ENCODE data around the gene EPHB2.
"Not testable (repeated sequence)": the region's sequence is repeated elsewhere in the genome, so short reads cannot be mapped to it uniquely, and the experiment has no call there.

Gene EPHB2

GRCh38 chr1:22830041-22830566 lies 119.5 kb downstream of the EPHB2 start:
- no peak for DNase-seq (ENCODE audit: insufficient read length, low spot score)
- no peak for TF ChIP-seq SPI1 (IDR thresholded peaks at IDR 0.05; ENCODE audit: low read depth, low read length)
- FAIRE-seq: no peak

- FAIRE-seq (no peak), DNase-seq (ENCODE audit: insufficient read length, low spot score) (no peak)
- TF ChIP-seq PAX5 (IDR thresholded peaks at IDR 0.05; ENCODE audit: insufficient read depth, low read length, severe bottlenecking) (no peak), POLR2A (IDR thresholded peaks at IDR 0.05; ENCODE audit: low read depth, low read length) (no peak), POU2F2 (IDR thresholded peaks at IDR 0.05; ENCODE audit: low read depth, low read length) (no peak), POLR2AphosphoS5 (IDR thresholded peaks at IDR 0.05; ENCODE audit: low read depth, low read length) (no peak), SPI1 (IDR thresholded peaks at IDR 0.05; ENCODE audit: low read depth, low read length) (no peak), TAF1 (IDR thresholded peaks at IDR 0.05; ENCODE audit: low read depth, low read length) (no peak)
Observed at GRCh38 chr1:22830757-22831340, 120.2 kb downstream of the EPHB2 start.

GRCh38 chr1:22831729-22832413 lies 121.2 kb downstream of the EPHB2 start:
- DNase-seq (ENCODE audit: insufficient read length, low spot score) (no peak), FAIRE-seq (no peak)
- TF ChIP-seq POU2F2 (IDR thresholded peaks at IDR 0.05; ENCODE audit: low read depth, low read length) (no peak), POLR2AphosphoS5 (IDR thresholded peaks at IDR 0.05; ENCODE audit: low read depth, low read length) (no peak), POLR2A (IDR thresholded peaks at IDR 0.05; ENCODE audit: low read depth, low read length) (no peak), PAX5 (IDR thresholded peaks at IDR 0.05; ENCODE audit: insufficient read depth, low read length, severe bottlenecking) (no peak), TAF1 (IDR thresholded peaks at IDR 0.05; ENCODE audit: low read depth, low read length) (no peak), SPI1 (IDR thresholded peaks at IDR 0.05; ENCODE audit: low read depth, low read length) (no peak)

- DNase-seq (ENCODE audit: insufficient read length, low spot score): no peak
- FAIRE-seq: no peak
- TF ChIP-seq POLR2AphosphoS5 (IDR thresholded peaks at IDR 0.05; ENCODE audit: low read depth, low read length): no peak
- TF ChIP-seq TAF1 (IDR thresholded peaks at IDR 0.05; ENCODE audit: low read depth, low read length): no peak
- no peak for TF ChIP-seq SPI1 (IDR thresholded peaks at IDR 0.05; ENCODE audit: low read depth, low read length)
- no peak for TF ChIP-seq POU2F2 (IDR thresholded peaks at IDR 0.05; ENCODE audit: low read depth, low read length)
- TF ChIP-seq POLR2A (IDR thresholded peaks at IDR 0.05; ENCODE audit: low read depth, low read length): no peak
- no peak for TF ChIP-seq PAX5 (IDR thresholded peaks at IDR 0.05; ENCODE audit: insufficient read depth, low read length, severe bottlenecking)
Observed at GRCh38 chr1:22832414-22832786, 121.8 kb downstream of the EPHB2 start.

- FAIRE-seq (no peak), DNase-seq (ENCODE audit: insufficient read length, low spot score) (no peak)
- TF ChIP-seq SPI1 (IDR thresholded peaks at IDR 0.05; ENCODE audit: low read depth, low read length): no peak
- no peak for TF ChIP-seq POLR2AphosphoS5 (IDR thresholded peaks at IDR 0.05; ENCODE audit: low read depth, low read length)
- TF ChIP-seq PAX5 (IDR thresholded peaks at IDR 0.05; ENCODE audit: insufficient read depth, low read length, severe bottlenecking): no peak
- TF ChIP-seq POLR2A (IDR thresholded peaks at IDR 0.05; ENCODE audit: low read depth, low read length): no peak
- no peak for TF ChIP-seq POU2F2 (IDR thresholded peaks at IDR 0.05; ENCODE audit: low read depth, low read length)
- TF ChIP-seq TAF1 (IDR thresholded peaks at IDR 0.05; ENCODE audit: low read depth, low read length): no peak
Observed at GRCh38 chr1:22833699-22834098, 123.1 kb downstream of the EPHB2 start.

- DNase-seq (ENCODE audit: insufficient read length, low spot score); FAIRE-seq: not testable (repeated sequence)
Observed at GRCh38 chr1:22834420-22834819, 123.8 kb downstream of the EPHB2 start.

GRCh38 chr1:22835636-22836319 lies 125.1 kb downstream of the EPHB2 start:
- FAIRE-seq (no peak), DNase-seq (ENCODE audit: insufficient read length, low spot score) (no peak)

GRCh38 chr1:22836850-22837249 lies 126.2 kb downstream of the EPHB2 start:
- no peak for FAIRE-seq
- DNase-seq (ENCODE audit: insufficient read length, low spot score): no peak
- TF ChIP-seq POLR2AphosphoS5 (IDR thresholded peaks at IDR 0.05; ENCODE audit: low read depth, low read length) (no peak), SPI1 (IDR thresholded peaks at IDR 0.05; ENCODE audit: low read depth, low read length) (no peak), TAF1 (IDR thresholded peaks at IDR 0.05; ENCODE audit: low read depth, low read length) (no peak), PAX5 (IDR thresholded peaks at IDR 0.05; ENCODE audit: insufficient read depth, low read length, severe bottlenecking) (no peak), POLR2A (IDR thresholded peaks at IDR 0.05; ENCODE audit: low read depth, low read length) (no peak), POU2F2 (IDR thresholded peaks at IDR 0.05; ENCODE audit: low read depth, low read length) (no peak)

More at GRCh38 chr1:22835636-22836319, 125.1 kb downstream of the EPHB2 start:
- TF ChIP-seq SPI1 (IDR thresholded peaks at IDR 0.05; ENCODE audit: low read depth, low read length) (no peak), POLR2AphosphoS5 (IDR thresholded peaks at IDR 0.05; ENCODE audit: low read depth, low read length) (no peak), POU2F2 (IDR thresholded peaks at IDR 0.05; ENCODE audit: low read depth, low read length) (no peak), TAF1 (IDR thresholded peaks at IDR 0.05; ENCODE audit: low read depth, low read length) (no peak), PAX5 (IDR thresholded peaks at IDR 0.05; ENCODE audit: insufficient read depth, low read length, severe bottlenecking) (no peak), POLR2A (IDR thresholded peaks at IDR 0.05; ENCODE audit: low read depth, low read length) (no peak)

- no peak for TF ChIP-seq POLR2A (IDR thresholded peaks at IDR 0.05; ENCODE audit: low read depth, low read length)
- no peak for TF ChIP-seq TAF1 (IDR thresholded peaks at IDR 0.05; ENCODE audit: low read depth, low read length)
- no peak for TF ChIP-seq POU2F2 (IDR thresholded peaks at IDR 0.05; ENCODE audit: low read depth, low read length)
- no peak for TF ChIP-seq SPI1 (IDR thresholded peaks at IDR 0.05; ENCODE audit: low read depth, low read length)
- TF ChIP-seq POLR2AphosphoS5 (IDR thresholded peaks at IDR 0.05; ENCODE audit: low read depth, low read length): no peak
- TF ChIP-seq PAX5 (IDR thresholded peaks at IDR 0.05; ENCODE audit: insufficient read depth, low read length, severe bottlenecking): no peak
- no peak for DNase-seq (ENCODE audit: insufficient read length, low spot score)
- no peak for FAIRE-seq
Observed at GRCh38 chr1:22837332-22837731, 126.7 kb downstream of the EPHB2 start.
